HG03064 (cell line): ENCODE results near the gene XRN1.
"Not testable (repeated sequence)": the region's sequence is repeated elsewhere in the genome, so short reads cannot be mapped to it uniquely, and the experiment has no call there.

Experiments
- ATAC-seq: cut with Tn5 transposase; IDR thresholded peaks from one replicate; pipeline ENCODE4 v1.9.1; 2021; ENCODE audit warnings: low read depth; ENCODE audit not compliant: unreplicated experiment

The XRN1 gene

GRCh38 chr3:142337994-142338393 lies 109.8 kb downstream of the XRN1 start:
- ATAC-seq: no peak

GRCh38 chr3:142332390-142332789 lies 115.4 kb downstream of the XRN1 start:
- no peak for ATAC-seq

GRCh38 chr3:142324275-142324953 lies 123.4 kb downstream of the XRN1 start:
- ATAC-seq: not testable (repeated sequence)

GRCh38 chr3:142319912-142320311 lies 127.9 kb downstream of the XRN1 start:
- ATAC-seq: no peak

- ATAC-seq: no peak
Measured at GRCh38 chr3:142319094-142319493, 128.7 kb downstream of the XRN1 start.

GRCh38 chr3:142318331-142318730 lies 129.5 kb downstream of the XRN1 start:
- ATAC-seq: no peak

GRCh38 chr3:142315978-142316388 lies 131.9 kb downstream of the XRN1 start:
- not testable (repeated sequence) for ATAC-seq

- ATAC-seq: no peak
Measured at GRCh38 chr3:142315083-142315482, 132.8 kb downstream of the XRN1 start.

GRCh38 chr3:142310439-142310838 lies 137.4 kb downstream of the XRN1 start:
- ATAC-seq: no peak

- ATAC-seq: not testable (repeated sequence)
Measured at GRCh38 chr3:142302847-142303246, 145.0 kb downstream of the XRN1 start.

- ATAC-seq: no peak
Measured at GRCh38 chr3:142298626-142299025, 149.2 kb downstream of the XRN1 start.

- no peak for ATAC-seq
Measured at GRCh38 chr3:142296507-142296906, 151.3 kb downstream of the XRN1 start.

- no peak for ATAC-seq
Measured at GRCh38 chr3:142287866-142288638, 159.8 kb downstream of the XRN1 start.

GRCh38 chr3:142285083-142285517 lies 162.7 kb downstream of the XRN1 start:
- no peak for ATAC-seq

GRCh38 chr3:142282503-142282902 lies 165.3 kb downstream of the XRN1 start:
- no peak for ATAC-seq

GRCh38 chr3:142281474-142281873 lies 166.4 kb downstream of the XRN1 start:
- no peak for ATAC-seq

- no peak for ATAC-seq
Measured at GRCh38 chr3:142279965-142280590, 167.8 kb downstream of the XRN1 start.

- no peak for ATAC-seq
Measured at GRCh38 chr3:142278451-142278850, 169.4 kb downstream of the XRN1 start.

GRCh38 chr3:142276781-142277180 lies 171.1 kb downstream of the XRN1 start:
- ATAC-seq: no peak

GRCh38 chr3:142275856-142276255 lies 172.0 kb downstream of the XRN1 start:
- no peak for ATAC-seq

GRCh38 chr3:142274908-142275307 lies 172.9 kb downstream of the XRN1 start:
- no peak for ATAC-seq
